H1 (cell line): ENCODE measurements around the gene AKT1S1.

Experiments used
- CTCF ChIP-seq, 3 experiments: IDR thresholded peaks; 1 replicate in 2 of 3; 2 replicates in 1 of 3; pipeline versions ENCODE4 v1.5.1 to v1.6.1; 2011; ENCODE audit warnings: low read length in 3 of 3, mild to moderate bottlenecking in 3 of 3, inconsistent platforms in 2 of 3, low read depth in 1 of 3, moderate library complexity in 1 of 3; ENCODE audit not compliant: insufficient read depth in 1 of 3; ENCODE audit errors: control extremely low read depth in 1 of 3
- POLR2A ChIP-seq, 2 experiments: IDR thresholded peaks; 1 replicate in 1 of 2; 2 replicates in 1 of 2; pipeline ENCODE4 v1.6.1; 2011; ENCODE audit warnings: low read depth in 2 of 2, low read length in 2 of 2, mild to moderate bottlenecking in 2 of 2; ENCODE audit errors: control extremely low read depth in 1 of 2
- TAF1 ChIP-seq: IDR thresholded peaks from 2 replicates; pipeline ENCODE4 v1.6.1; 2011; ENCODE audit warnings: mild to moderate bottlenecking, low read depth, low read length
- YY1 ChIP-seq: IDR thresholded peaks from 2 replicates; pipeline ENCODE4 v1.6.1; 2011; ENCODE audit warnings: low read depth, mild to moderate bottlenecking, low read length

GRCh38 chr19:49911381-49912145, 34.4 kb upstream of the AKT1S1 start:
- TF ChIP-seq TAF1: no peak
- TF ChIP-seq POLR2A (IDR thresholded peaks at IDR 0.05; ENCODE audit: control extremely low read depth in 1 of 2, low read depth in 2 of 2, low read length in 2 of 2): peak in 1 of 2 experiments; percentile 68; a peak in 1 of 3 replicates
- TF ChIP-seq CTCF (IDR thresholded peaks at IDR 0.05; ENCODE audit: control extremely low read depth in 1 of 3, insufficient read depth in 1 of 3, low read depth in 1 of 3, low read length in 3 of 3): no peak
- TF ChIP-seq YY1: no peak
